Stimulated activated CD4-positive, alpha-beta T cell treated with anti-CD3 and anti-CD28 coated beads, TNF-alpha, amount 100 ng/mL, for 24 hours (primary cell): Measurements from ENCODE around the gene IL23R.

ENCODE experiments used
- DNase-seq, 3 experiments: peaks; one replicate each; pipeline ENCODE4 v3.0.0-alpha.2; 2020; ENCODE audit warnings: low read depth in 3 of 3

IL23R gene

DNA sequence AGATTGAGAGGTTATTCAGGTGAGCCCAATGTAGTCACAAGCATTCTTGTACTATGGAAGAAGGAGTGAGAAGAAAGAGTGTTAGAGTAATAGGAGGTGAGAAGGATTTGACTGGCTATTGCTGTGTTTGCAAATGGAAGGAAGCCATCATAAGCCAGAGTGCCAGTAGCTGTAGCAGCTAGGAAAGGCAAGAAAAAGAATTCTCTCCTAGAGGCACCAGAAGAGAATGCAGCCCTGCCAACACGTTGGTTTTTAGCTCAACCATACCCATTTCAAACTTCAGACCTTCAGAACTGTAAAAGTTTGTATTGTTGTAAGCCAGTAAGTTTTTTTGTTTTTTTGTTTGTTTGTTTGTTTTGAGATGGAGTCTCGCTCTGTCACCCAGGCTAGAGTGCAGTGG is 132.5 kb downstream of the IL23R start:
- DNase-seq = no peak

GRCh38 chr1:67299296-67299695 is 133.0 kb downstream of the IL23R start:
- no peak for DNase-seq

- DNase-seq = no peak
Observed at GRCh38 chr1:67300561-67300960, 134.3 kb downstream of the IL23R start.

- DNase-seq = no peak
Observed at GRCh38 chr1:67304023-67304422, 137.8 kb downstream of the IL23R start.

- no peak for DNase-seq
Observed at GRCh38 chr1:67306547-67306946, 140.3 kb downstream of the IL23R start.

- DNase-seq = peak; percentile 25 to 62 (median 31)
Observed at GRCh38 chr1:67307251-67308060, 141.2 kb downstream of the IL23R start, which contains the start of gene IL12RB2. TSS of gene IL12RB2 (plus strand) at chr1:67307873. CDS start at chr1:67320369, 12,496 bp downstream.

- DNase-seq = peak in 1 of 3 experiments; percentile 12
Observed at GRCh38 chr1:67308136-67308535, 141.9 kb downstream of the IL23R start.
